ENCODE results near the gene TBX20.
"Not testable (repeated sequence)": the region's sequence is repeated elsewhere in the genome, so short reads cannot be mapped to it uniquely, and the experiment has no call there.

TBX20 gene

DNA sequence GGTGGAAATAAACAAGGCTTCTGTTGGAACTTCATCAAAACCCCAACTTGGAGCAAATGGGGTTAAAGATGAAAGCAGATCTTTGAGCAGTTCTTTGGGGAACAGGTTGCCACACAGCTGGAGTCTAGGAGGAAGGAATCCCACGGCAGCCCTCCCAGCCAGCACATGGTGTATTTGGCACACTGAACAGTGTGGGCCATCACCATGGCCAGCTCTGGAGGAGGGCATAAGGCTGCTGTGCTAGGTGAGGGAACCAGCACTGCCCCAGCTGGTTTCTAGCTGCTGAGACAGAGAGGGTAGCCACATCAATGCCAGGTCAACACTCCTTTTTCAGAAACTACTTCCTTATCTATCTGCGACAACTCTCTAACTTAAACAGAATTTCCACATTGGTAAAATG lies 33.7 kb downstream of the TBX20 start:
- not testable (repeated sequence) for DNase-seq

DNA sequence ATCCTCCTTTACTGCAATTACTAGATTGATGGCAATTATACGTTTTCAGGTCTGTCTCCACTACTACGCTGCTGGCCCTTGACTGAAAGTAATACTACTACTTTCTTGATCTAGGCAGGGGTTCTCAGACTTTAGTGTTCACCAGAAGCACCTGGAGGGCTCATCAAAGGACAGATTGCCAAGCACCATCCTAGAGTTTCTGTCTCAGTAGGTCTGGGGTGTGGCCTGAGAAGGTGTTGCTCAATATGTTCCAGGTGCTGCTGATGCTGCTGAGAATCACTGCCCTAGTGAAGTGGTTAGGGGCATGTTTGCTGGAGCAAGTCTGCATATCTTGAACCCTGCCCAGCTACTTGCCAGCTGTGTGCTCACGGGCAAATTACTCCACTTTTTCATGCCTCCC lies 37.9 kb downstream of the TBX20 start:
- not testable (repeated sequence) for DNase-seq

DNA sequence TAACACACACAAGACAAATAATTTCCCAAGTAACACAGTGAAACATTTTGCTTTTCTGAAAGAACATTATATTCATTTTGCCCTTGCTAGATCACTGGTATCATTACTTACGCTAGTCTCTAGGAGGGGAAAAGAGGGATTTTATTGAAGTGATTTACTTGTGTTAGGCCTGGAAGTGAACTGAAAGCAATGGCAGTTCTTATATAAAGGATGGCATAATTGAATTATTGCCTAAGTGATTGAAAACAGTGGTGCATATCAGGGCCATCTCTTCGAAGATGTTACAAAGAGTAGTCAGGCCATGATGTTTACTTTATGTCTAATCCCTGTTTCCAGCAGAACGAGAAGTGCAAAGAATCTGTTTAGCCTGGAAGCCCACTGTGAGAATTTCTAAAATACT lies 38.8 kb downstream of the TBX20 start:
- not testable (repeated sequence) for DNase-seq

DNA sequence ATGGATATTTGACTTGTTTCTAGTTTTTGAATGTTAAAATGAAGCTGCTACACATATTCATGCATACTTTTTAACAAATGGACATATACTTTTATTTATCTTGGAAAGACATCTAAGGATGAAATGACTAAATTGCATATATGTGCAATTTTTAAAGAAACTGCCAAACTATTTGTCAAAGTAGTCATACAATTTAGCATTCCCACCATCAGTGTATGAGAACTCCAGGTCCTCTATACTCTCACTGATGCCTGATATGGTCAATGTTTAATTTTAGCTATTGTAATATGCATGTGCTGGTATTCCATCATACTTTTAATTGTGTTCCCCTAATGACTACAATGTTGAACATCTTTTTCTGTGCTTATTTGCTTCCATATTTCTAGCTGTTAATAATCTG lies 47.0 kb downstream of the TBX20 start:
- not testable (repeated sequence) for DNase-seq

DNA sequence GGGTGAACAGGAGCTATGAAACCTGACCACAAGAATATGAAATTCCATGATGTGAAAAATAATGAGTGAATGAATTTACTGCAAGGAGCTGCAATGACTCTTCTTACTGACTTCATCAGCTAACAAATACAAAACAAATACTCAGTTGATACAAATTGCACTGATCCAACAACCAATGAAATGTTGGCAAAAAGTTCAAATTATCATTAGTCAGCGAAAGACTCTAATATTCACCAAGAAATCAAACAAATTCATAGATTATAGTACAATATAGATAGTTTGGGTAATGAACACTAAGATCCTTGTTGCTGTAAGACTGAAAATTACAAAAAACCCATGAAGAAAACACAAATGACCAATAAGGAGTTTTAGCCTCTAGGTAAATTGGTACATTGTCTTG lies 49.0 kb downstream of the TBX20 start:
- DNase-seq, result not testable (repeated sequence)

DNA sequence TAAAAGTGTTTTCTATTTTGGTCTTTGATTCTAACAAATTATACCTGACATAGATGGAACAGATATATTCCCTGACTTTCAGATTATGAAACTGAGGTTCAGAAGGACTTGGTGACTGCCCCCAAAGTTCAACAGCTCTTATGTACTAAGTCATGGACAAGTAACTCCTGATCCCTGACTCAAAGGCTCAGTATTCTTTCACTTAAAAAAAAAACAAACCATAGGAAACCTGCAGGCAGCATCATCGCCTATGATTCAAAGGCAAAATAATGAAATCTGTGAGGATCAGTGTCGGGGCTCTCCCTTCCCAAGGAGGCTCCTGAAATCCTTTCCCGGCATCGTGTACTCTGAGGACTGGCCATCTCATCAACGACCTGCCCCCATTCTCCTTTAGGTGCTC lies 49.9 kb downstream of the TBX20 start:
- DNase-seq, result not testable (repeated sequence)

DNA sequence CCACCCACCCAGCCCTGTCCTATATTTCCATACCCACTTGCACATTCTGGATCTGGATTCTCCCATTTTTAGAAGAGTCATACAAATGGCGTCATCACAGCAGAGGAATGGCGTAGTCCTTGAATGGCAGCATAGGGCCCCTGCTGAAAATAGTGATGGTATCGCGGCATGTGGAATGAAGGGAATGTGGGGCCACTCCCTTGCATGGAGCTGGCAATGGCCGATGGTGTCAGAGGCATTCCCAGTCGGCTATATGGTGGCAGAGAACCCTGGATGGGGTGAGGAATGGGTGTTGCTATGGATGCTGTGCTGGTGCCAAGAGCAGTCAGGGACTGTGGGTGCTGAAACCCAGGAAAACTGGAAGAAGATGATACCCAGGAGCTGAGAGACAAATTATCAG lies 51.5 kb downstream of the TBX20 start:
- not testable (repeated sequence) for DNase-seq

DNA sequence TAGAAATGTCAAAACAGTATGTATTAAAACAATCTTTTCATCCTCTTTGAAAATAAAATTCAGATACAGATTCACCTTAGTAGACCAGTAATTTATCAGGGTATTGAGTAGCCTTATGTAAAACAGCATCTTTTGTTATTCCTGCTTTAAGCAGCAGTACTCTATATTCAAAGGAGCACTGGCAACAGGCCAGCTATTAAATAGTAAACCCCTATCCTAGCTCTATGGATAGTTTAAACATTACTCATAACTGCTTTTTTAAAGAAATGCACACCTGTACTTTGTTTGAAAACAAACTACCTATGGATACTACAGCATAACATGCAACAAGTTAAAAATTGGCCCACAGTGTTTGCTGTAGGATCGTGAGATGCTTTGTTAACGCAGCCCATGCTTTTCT lies 53.7 kb downstream of the TBX20 start:
- not testable (repeated sequence) for DNase-seq

DNA sequence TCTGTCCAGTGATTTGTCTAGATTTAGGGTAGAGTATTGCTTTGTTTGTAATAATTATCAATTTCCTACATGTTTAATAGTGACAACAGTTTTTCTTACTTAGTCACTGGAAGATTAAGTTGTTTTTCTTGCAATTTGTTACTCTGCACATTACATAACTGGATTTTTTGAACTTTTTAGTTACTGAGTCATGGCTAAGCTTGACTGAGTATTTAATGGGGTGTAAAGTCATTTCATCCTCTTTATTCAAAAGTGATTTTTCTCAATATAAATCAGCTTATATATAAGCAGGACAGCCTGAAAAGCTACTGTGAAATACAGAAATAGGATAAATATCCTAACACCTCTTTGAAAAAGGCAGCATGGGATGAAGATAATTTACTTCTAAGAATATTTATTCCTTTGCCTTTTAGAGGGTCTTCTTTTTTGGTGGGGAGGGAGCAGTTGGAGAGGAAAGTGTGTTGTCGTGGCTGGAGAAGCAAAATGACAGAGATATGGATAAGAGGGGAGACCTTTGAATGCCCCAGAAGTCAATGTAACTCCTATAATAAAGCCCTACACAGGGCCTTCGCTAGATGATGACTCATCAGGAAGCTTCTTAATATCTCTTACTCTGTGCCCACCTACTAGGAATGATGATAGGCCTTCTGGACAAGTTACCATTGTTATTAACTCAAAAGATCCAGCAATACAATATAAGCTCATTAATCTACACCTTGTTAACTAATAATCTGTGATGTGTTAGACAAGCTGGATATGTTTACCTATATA lies 55.3 kb downstream of the TBX20 start:
- DNase-seq, result not testable (repeated sequence)

DNA sequence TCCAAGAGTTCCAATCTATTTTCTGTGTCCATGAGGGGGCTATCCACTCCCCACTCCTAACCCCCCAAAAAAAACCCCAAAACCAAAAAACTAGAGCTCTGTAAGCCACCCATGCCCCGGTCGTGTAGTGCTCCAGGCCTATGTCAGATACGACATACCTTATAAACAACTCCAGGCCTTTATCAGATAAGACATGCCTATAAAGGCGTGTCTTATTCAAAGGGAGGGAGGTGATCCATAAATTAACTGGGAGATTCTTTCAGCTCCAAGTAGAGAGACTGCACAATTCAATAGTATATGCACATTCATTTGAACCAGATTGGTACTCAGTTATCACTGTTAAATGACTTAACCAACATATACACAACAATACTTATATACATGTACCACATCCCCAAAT lies 62.3 kb downstream of the TBX20 start:
- DNase-seq, result not testable (repeated sequence)

DNA sequence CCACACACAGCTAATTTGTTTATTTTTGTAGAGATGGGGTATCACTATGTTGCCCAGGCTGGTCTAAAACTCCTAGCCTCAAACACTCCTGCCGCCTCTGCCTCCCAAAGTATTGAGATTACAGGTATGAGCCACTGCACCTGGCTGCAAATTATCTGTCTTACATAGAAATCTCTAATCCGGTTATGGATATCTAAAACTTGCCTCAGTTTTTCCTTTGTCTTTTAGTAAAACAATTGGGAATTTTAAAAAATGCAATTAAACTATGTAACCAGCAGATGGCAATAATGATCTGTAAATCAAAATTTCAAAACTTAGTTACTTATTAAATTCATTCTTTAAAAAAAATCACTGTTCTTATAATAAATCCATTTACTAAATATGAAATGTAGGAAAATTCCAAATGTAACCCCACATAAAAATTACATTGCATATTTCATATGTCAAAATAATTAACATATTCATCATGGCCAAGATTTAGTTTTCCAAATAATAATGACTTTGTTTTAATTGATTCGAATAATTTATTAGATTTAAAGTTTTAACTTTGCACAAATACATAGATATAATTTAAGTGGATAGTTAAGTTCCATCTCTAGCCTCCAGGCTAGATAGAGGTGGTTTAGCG lies 63.6 kb downstream of the TBX20 start:
- DNase-seq, result not testable (repeated sequence)

DNA sequence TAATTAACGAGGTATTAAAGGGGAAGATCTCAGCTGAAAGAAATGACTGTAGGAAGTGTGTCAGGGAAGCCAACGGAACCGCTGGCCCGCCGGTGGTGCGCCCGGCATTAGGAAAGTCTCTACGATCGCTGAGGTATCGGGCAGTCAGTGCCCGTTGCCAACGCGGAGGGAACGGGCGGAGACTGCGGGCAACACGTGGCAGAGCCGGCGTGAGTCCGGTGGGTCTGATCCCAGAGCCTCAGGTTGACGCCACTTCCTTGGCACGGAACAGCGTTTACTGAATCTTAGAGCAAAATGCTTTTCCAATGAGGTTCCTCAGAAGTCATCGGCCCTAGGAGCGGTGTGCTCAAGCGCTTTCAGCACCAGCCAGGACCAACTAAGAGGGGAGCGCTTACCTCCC lies 67.1 kb downstream of the TBX20 start:
- DNase-seq, result not testable (repeated sequence)

DNA sequence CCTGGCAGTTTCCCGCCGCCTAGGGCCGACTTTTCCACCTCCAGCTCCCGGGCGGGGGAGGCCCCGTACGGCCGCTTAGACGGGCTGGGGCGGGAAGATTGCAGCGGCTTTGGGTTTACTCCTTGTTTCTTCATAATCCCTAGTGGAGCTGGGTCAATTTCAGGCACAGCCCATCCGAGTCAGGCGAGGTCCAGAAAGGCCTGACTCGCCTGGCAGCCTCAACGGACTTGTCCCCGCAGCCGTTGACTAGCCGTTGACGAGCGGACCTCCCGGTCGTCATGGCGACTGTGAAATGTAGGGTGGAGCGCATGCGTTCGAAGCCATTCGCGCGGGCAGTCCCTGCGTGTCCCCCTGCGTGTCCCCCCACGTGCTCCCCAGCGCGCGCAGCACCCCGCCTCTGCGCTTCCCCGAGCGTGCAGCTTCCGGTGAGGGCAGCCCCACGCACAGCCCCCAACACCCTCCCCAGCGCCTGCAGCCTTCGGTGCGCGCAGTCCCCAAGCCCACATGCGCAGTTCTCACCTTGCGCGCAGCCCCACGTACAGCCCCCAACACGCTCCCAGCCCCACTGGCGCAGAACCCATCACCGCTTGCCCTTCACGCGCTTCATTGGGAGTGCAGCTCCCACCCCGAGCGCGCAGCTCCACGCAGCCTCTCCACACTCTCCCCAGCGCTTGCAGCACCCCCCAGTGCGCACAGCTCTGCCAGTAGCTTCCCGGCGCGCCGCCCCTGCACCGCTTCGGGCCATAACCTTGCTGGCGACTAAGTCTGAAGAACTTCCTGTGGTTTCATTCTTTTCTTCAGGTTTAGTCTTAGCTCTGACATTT lies 67.8 kb downstream of the TBX20 start:
- DNase-seq, result no peak

DNA sequence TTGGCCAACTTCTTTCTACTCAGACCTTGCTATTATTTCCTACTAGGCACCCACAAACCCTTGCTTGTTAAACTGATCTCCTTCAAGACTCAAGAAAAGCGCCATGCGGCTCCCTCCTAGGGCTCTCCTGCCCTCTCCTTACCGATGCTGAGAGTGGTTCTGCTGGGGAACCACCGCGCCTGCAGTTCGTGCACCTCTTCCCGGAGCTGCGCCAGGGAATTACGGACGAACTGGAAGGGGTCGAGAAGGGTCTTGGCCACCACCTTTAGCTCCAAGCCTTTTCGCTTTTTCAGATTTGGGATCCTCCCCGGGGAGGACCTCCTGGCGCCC lies 68.4 kb downstream of the TBX20 start:
- DNase-seq, result not testable (repeated sequence)

DNA sequence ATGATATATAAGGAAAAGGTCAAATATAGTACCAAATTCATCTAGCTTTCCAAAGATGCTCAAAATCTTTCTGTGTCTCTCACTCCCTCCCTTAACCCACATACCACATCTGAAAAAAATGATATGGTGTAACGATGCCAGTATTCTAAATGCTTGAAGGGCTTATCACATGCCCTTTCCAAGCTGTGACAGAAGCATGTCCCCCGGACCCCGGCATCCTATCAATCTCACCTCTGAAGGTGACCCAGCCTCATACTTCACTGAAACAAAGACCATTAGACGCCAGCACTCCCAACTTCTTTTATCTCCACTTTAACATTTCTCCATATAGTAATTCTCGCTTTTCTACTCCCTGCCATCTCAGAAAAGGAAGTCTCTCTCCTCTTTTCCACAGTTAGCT lies 68.9 kb downstream of the TBX20 start:
- DNase-seq, result not testable (repeated sequence)

DNA sequence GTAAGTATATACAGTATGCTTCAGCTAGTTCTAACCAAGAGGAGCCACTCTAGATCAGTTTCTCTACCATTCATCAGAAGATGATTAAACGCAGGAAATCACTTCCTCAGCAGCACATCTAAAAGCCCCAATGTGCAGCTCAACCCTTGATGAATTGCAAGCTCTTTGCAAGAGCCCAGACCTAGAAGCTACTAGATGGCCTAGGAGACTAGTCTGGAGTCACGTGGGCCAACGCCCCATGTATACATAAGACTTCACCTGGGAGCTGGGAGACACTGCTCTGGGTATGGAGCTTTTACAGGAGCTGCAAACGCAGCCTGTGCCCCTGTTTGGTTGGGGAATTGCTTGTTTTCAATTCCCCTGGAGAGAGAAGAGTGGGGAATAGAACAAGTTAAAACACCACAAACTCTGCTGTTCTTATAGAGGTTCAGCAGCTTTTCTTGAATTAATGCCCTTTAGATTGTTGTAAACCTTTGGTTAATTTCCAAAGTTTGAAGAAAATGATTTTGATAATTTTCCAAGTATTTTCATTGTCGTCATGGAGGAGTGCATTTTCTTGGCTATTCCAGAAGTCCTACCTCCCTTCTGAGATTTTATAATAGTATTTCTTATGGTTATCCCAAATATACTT lies 69.9 kb downstream of the TBX20 start:
- DNase-seq, result not testable (repeated sequence)

DNA sequence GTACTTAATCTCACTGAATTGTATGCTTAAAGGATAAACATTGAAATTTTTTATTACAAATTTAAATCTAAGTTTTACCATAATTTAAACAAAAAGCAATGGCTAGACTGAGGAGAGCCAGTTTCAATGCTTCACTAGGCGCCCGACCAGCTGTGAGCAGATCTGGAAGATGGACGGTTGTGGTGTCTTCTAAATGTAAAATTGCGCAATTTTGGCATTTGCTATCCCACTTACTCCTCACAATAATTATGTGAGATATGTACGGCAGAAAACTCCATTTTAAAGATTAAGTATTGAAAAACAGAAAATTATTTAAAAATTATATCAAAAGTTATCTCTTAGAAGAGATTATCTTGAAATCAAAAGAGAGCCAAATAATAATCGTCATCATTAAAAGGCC lies 73.2 kb downstream of the TBX20 start:
- not testable (repeated sequence) for DNase-seq

DNA sequence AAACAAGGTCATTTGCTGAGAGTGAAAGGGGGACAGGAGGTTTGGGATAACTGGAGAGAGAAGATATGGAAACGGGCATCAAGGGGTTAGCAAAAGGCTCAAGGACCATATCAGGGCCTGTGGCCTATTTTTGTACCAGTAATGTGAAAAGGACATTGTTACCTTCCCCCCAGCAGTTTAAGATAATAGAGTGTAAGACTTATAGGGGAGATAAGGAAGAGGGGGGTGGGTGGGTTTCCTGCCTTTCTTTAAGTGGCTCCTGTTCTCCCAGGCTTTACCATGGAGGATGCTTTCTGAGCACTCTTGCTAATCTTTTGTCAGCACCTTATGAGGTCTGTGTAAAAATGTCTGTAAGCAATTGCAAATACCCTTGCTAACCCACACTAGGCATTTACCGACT lies 80.7 kb downstream of the TBX20 start:
- DNase-seq, result not testable (repeated sequence)

DNA sequence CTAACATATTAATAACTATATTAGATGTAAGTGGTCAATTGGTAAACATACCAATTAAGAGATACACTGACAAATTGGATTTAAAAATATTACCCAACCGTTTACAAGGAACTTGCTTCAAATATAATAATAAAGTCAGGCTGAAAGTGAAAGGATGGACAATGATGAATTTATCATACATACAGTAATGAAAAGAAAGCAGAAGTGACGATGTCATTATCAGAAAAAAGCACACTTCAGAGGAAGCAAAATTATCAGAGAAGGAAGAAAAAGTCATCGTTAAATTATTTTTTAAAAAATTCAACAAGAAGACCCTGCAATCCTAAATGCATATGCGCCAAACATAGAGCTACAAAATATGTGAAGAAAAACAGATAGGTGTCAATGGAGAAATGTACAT lies 81.8 kb downstream of the TBX20 start:
- DNase-seq, result not testable (repeated sequence)

DNA sequence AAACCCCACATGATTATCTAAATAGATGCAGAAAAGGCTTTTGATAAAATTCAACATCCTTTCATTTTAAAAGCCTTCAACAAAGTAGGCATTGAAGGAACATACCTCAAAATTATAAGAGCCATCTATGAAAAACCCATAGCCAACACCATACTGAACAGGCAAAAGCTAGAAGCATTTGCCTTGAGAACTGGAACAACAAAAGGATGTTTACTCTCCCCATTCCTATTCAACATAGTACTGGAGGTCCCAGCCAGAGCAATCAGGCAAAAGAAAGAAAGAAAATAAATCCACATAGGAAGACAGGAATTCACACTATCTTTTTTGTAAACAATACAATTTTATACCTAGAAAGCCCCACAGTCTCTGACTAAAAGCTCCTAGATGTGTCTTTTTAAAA lies 86.2 kb downstream of the TBX20 start:
- DNase-seq, result not testable (repeated sequence)

DNA sequence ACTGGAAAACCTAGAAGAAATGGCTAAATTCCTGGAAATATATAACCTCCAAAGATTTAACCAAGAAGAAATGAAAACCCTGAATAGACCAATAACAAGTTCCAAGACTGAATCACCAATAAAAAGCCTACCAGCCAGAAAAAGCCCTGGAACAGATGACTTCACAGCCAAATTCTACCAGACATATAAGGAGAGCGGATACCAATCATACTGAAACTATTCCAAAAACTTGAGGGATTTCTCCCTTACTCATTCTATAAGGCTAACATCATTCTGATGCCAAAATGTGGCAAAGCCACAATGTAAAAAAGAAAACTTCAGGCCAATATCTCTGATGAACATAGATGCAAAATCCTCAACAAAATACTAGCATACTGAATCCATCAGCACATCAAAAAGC lies 86.7 kb downstream of the TBX20 start:
- DNase-seq, result not testable (repeated sequence)

DNA sequence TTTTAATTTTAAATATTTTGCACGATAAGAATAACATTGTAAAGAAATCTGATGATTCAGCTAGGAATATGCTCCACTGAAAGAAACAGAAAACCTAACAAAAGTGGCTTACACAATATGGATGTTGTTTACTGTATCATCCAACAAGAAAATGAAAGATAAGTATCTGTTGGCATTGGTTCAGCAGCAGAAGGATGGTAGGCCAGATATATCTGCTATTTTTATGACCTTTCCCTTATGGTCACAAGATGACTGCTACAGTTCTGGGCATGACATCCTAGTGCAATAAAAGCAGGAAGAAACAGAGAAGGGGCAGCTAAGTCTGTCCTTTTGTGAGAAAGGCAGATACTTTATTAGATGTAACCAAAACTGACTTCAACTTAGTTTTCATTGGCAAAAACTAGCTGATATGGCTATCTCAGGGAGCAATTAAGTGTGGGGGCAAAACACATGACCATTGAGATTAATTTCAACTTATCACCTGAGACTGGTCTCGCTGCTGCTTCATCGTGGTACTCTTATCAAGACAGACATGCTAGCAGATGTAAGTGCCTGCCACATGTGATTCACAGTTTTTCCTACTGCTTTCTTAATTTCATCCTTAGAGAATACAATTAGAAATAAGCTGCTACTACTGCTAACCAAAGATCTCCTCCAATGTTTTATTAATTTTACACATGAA lies 92.7 kb downstream of the TBX20 start:
- DNase-seq, result not testable (repeated sequence)

All from activated gamma-delta T cell treated with Interleukin-2 at 50 U/mL for 16 hours (primary cell).